ENCODE measurements around the gene APOBEC3F. TPM values are rescaled to one million over a fixed set of nuclear protein-coding genes. Genes with fewer than 3 reads are reported as not detected.

Gene APOBEC3F
- total RNA-seq = 2.4 TPM

DNA sequence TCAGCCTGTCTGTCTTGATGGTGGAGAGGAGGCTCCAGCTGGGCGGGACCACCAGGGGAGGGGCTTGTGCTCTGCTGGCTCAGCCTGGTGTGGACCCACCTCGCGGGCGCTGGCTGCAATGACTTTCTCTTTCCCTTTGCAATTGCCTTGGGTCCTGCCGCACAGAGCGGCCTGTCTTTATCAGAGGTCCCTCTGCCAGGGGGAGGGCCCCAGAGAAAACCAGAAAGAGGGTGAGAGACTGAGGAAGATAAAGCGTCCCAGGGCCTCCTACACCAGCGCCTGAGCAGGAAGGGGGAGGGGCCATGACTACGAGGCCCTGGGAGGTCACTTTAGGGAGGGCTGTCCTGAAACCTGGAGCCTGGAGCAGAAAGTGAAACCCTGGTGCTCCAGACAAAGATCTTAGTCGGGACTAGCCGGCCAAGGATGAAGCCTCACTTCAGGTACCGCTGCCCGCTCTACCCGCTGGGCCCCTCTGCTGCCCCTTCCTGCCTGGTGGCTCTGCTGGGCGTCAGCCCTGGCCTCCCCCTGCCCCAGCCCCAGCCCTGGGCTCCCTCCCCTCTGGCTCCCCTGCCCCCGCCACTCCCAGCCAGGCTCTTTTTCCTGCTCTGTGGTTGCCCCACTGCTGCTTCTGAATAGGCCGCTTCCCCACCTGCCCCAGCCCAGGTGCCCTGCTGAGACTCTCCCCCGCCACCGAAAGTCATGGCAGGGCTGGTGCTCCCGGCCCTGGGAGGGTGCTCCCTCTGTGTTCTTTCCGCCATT is at the start of gene APOBEC3F:
Gene APOBEC3F, plus strand, starts transcription at position 327 of the 759 bp plus-strand sequence. Its CDS starts 97 bp downstream, at position 424.

DNA sequence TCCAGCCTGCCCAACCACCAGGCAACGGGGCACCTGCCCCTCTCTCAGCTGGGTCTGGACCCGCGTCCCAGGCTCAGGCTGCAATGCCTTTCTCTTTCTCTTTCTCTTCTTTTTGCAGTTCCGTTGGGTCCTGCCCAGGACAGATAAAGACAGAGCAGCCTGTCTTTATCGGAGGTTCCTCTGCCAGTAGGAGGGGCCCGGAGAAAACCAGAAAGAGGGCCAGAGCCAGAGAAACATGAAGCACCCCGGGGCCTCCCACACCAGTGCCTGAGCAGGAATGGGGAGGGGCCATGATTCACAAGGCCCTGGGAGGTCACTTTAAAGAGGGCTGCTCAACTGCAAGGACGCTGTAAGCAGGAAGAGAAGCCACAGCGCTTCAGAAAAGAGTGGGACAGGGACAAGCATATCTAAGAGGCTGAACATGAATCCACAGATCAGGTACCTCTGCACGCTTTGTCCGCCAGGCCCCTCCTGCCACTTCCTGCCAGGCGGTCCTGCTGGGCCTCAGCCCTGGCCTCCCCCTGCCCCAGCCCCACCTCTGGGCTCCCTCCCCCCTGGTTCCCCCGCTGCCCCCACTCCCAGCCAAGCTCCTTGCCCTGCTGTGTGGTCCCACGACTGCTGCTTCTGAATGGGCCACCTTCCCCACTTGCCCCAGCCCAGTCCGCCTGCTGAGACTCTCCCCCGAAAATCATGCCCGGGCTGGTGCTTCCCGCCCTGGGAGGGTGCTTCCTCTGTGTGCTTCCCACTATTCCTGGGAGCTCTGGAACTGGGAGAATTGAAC is 26.5 kb upstream of the APOBEC3F start, which contains the start of gene APOBEC3C:
Gene APOBEC3C, plus strand, starts transcription at position 316 of the 781 bp plus-strand sequence. Its CDS starts 106 bp downstream, at position 422.

DNA sequence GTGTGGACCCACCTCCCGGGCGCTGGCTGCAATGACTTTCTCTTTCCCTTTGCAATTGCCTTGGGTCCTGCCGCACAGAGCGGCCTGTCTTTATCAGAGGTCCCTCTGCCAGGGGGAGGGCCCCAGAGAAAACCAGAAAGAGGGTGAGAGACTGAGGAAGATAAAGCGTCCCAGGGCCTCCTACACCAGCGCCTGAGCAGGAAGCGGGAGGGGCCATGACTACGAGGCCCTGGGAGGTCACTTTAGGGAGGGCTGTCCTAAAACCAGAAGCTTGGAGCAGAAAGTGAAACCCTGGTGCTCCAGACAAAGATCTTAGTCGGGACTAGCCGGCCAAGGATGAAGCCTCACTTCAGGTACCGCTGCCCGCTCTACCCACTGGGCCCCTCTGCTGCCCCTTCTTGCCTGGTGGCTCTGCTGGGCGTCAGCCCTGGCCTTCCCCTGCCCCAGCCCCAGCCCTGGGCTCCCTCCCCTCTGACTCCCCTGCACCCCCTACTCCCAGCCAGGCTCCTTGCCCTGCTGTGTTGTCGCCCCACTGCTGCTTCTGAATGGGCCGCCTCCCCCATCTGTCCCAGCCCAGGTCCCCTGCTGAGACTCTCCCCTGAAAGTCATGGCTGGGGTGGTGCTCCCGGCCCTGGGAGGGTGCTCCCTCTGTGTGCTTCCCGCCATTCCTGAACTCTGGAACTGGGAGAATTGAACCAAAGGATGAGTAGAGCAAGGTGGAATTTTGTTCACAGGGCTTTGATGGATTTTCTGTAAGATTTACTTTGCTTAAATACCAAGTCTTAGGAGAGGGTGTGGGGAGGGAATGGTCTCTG is 36.6 kb downstream of the APOBEC3F start, which contains the start of gene APOBEC3G:
Gene APOBEC3G, plus strand, starts transcription at position 250 of the 815 bp plus-strand sequence. Its CDS starts 87 bp downstream, at position 337.

DNA sequence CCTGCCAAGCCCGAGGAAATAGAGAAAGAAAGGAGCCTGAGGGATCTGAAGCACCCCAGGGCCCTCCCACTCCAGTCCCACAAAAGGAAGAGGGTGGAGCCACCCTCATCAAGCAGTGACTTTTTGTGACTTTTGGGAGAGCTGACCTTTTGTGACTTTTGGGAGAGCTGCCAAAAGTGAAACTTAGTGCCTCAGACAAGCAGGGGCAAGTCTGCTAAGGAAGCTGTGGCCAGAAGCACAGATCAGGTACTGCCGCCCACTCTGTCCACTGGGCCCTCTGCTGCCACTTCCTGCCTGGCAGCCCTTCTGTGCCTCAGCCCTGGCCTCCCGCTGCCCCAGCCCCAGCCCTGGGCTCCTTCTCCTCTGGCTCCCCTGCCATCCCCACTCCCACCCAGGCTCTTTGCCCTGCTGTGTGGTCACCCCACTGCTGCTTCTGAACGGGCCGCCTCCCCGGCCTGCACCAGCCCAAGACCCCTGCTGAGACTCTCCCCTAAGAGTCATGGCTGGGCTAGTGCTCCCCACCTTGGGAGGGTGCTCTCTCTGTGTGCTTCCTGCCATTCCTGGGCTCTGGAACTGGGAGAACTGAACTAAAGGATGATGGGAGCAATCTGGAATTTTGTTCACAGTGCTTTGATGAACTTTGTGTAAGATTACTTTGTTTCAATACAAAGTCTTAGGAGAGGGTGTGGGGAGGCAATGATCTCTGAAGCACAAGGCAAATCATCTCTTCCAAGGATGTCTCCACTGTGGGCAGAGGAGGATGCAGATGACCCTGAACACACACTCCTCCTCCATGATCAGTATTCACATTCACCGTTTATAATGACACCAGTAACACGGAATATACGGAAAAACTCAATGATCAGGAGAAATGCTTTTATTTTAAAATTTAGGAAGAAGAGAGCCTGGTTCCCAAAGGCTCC is 56.7 kb downstream of the APOBEC3F start, which contains the start of gene APOBEC3H:
Gene APOBEC3H, plus strand, starts transcription at position 147 of the 923 bp plus-strand sequence. CDS start 3,035 bp downstream, outside the sequence.

Other genes starting within 250 kb of the APOBEC3F start
- 25.4 TPM for gene DNAL4, start 246.7 kb upstream of the APOBEC3F start, total RNA-seq
- gene NPTXR, start 196.8 kb upstream of the APOBEC3F start, total RNA-seq = 17.3 TPM
- 43.9 TPM for gene CBX6, start 168.6 kb upstream of the APOBEC3F start, total RNA-seq
- 5.4 TPM for gene APOBEC3A, start 83.3 kb upstream of the APOBEC3F start, total RNA-seq
- gene APOBEC3B, start 58.5 kb upstream of the APOBEC3F start, total RNA-seq = 1.8 TPM
- gene APOBEC3C, start 26.6 kb upstream of the APOBEC3F start, total RNA-seq = 4.5 TPM
- 0.49 TPM for gene APOBEC3D, start 19.7 kb upstream of the APOBEC3F start, total RNA-seq
- 6.5 TPM for gene APOBEC3G, start 36.4 kb downstream of the APOBEC3F start, total RNA-seq
- not detected for gene APOBEC3H, start 56.4 kb downstream of the APOBEC3F start, total RNA-seq
- 27.4 TPM for gene CBX7, start 111.8 kb downstream of the APOBEC3F start, total RNA-seq
- 10.4 TPM for gene PDGFB, start 204.1 kb downstream of the APOBEC3F start, total RNA-seq